ENCODE results near the gene ZDHHC5.

DNA sequence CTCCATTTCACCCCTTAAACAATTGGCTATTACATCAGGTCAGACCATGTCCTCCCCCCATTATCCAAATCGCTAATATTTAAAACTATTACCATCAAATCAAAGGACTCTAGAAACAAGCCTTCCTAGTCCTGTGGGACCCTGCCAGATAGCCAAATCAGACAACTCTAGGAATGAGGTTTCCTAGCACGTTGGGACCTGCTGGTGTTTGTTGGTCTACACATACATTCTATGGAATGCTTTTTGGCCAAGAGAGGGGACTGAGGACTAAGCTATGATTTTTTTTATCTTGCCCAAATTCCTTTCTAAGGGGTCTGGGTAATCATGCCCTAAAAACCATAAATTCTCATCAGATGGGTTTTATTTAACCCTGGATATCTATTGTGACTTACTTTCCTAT is 59.3 kb downstream of the ZDHHC5 start:
- TF ChIP-seq, protein P1, sequence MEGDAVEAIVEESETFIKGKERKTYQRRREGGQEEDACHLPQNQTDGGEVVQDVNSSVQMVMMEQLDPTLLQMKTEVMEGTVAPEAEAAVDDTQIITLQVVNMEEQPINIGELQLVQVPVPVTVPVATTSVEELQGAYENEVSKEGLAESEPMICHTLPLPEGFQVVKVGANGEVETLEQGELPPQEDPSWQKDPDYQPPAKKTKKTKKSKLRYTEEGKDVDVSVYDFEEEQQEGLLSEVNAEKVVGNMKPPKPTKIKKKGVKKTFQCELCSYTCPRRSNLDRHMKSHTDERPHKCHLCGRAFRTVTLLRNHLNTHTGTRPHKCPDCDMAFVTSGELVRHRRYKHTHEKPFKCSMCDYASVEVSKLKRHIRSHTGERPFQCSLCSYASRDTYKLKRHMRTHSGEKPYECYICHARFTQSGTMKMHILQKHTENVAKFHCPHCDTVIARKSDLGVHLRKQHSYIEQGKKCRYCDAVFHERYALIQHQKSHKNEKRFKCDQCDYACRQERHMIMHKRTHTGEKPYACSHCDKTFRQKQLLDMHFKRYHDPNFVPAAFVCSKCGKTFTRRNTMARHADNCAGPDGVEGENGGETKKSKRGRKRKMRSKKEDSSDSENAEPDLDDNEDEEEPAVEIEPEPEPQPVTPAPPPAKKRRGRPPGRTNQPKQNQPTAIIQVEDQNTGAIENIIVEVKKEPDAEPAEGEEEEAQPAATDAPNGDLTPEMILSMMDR (IDR thresholded peaks at IDR 0.05) = no peak
- TF ChIP-seq EZH2 (IDR thresholded peaks at IDR 0.05) (no peak), EZH2phosphoT487 (IDR thresholded peaks at IDR 0.05) (no peak)
